LNCAP (cell line): ENCODE measurements around the gene FKBP3.

Experiments used
- CTCF ChIP-seq: fragments of 450-650 bp; IDR thresholded peaks from 2 replicates; pipeline ENCODE4 v1.5.1; 2017; ENCODE audit warnings: mild to moderate bottlenecking

FKBP3 gene

GRCh38 chr14:45149602-45150001, 15.3 kb upstream of the FKBP3 start:
- no peak for TF ChIP-seq CTCF

- TF ChIP-seq CTCF: no peak
Observed at GRCh38 chr14:45145214-45145613, 10.9 kb upstream of the FKBP3 start.

GRCh38 chr14:45144658-45145057, 10.4 kb upstream of the FKBP3 start:
- TF ChIP-seq CTCF: no peak

GRCh38 chr14:45140661-45141187, 6.4 kb upstream of the FKBP3 start:
- no peak for TF ChIP-seq CTCF

- no peak for TF ChIP-seq CTCF
Observed at GRCh38 chr14:45136399-45136798, 2.1 kb upstream of the FKBP3 start.

GRCh38 chr14:45135659-45136395, 1.5 kb upstream of the FKBP3 start, which contains the start of gene FANCM:
Gene FANCM, plus strand, starts transcription at chr14:45135930. Its CDS starts 102 bp downstream, at chr14:45136032.
- TF ChIP-seq CTCF: no peak

GRCh38 chr14:45135156-45135555, 875 bp upstream of the FKBP3 start:
- no peak for TF ChIP-seq CTCF

GRCh38 chr14:45133683-45134050, 614 bp downstream of the FKBP3 start:
- TF ChIP-seq CTCF: no peak
